SIG-M5 (cell line): ENCODE data around the gene FBH1.

Experiments used
- DNase-seq: peaks from one replicate; lab custom pipeline; 2025; lab: John Stamatoyannopoulos, UW

FBH1 gene

GRCh38 chr10:5981529-5981928, 91.5 kb downstream of the FBH1 start:
- DNase-seq, result no peak

- no peak for DNase-seq
Observed at GRCh38 chr10:5983774-5984173, 93.7 kb downstream of the FBH1 start.

GRCh38 chr10:5985029-5985428, 95.0 kb downstream of the FBH1 start:
- DNase-seq, result no peak
